Fibroblast of the aortic adventitia (primary cell): ENCODE measurements around the gene VWA7. TPM values are rescaled to one million over a fixed set of nuclear protein-coding genes. Genes with fewer than 3 reads are reported as not detected.

Experiments
- DNase-seq: peaks from one replicate; pipeline ENCODE4 v3.0.0-alpha.2; 2010; ENCODE audit warnings: low read depth
- H3K4me3 ChIP-seq: 2 replicates; pipeline ENCODE4 v1.5.1; 2011; ENCODE audit warnings: low read depth, mild to moderate bottlenecking, control low read depth, low read length, moderate library complexity
- CTCF ChIP-seq: IDR thresholded peaks from 2 replicates; pipeline ENCODE4 v1.5.1; 2011; ENCODE audit warnings: mild to moderate bottlenecking, low read length, control low read depth, inconsistent platforms; ENCODE audit not compliant: insufficient read depth
- total RNA-seq: library from RNA; depleted of rRNA; stranded (reverse); fragments of >200 nt; gene quantifications from 2 replicates; pipeline ENCODE4 v1.2.3, GENCODE V29; 2012; ENCODE audit warnings: low replicate concordance

Gene VWA7
- total RNA-seq, 1 donor, result 0.36 TPM

GRCh38 chr6:31771992-31772358 lies 5.2 kb downstream of the VWA7 start:
- TF ChIP-seq CTCF, result no peak
- H3K4me3 ChIP-seq, result no peak overlapping the region
- peak; percentile 41 for DNase-seq

- H3K4me3 ChIP-seq, result no peak overlapping the region
- no peak for DNase-seq
- no peak for TF ChIP-seq CTCF
These were observed 6.3 kb downstream of the VWA7 start for GRCh38 chr6:31770860-31771259.

GRCh38 chr6:31769684-31770371 lies 7.3 kb downstream of the VWA7 start:
- TF ChIP-seq CTCF, result peak; percentile 84
- DNase-seq, result peak; percentile 35
- H3K4me3 ChIP-seq, result no peak overlapping the region

GRCh38 chr6:31768363-31769257 lies 8.5 kb downstream of the VWA7 start:
- DNase-seq, result no peak
- TF ChIP-seq CTCF, result no peak

GRCh38 chr6:31767096-31767645 lies 10.0 kb downstream of the VWA7 start:
- H3K4me3 ChIP-seq, result no peak overlapping the region
- no peak for TF ChIP-seq CTCF
- DNase-seq, result no peak

More at GRCh38 chr6:31768363-31769257, 8.5 kb downstream of the VWA7 start:
- no peak overlapping the region for H3K4me3 ChIP-seq

- DNase-seq, result no peak
- H3K4me3 ChIP-seq, result peak overlapping the region; percentile 41
- no peak for TF ChIP-seq CTCF
These were observed 11.0 kb downstream of the VWA7 start for GRCh38 chr6:31765910-31766794.
